Mucosa of stomach (tissue), 1 donor: ENCODE measurements around the gene CHMP6.

Experiments used
- H3K27me3 ChIP-seq: one replicate; pipeline ENCODE4 v1.7.0; 2013; ENCODE audit warnings: mild to moderate bottlenecking, low read length; ENCODE audit not compliant: control insufficient read depth, insufficient read depth
- H3K36me3 ChIP-seq: one replicate; pipeline ENCODE4 v1.7.0; 2013; ENCODE audit warnings: low read length; ENCODE audit not compliant: control insufficient read depth, insufficient read depth
- H3K4me1 ChIP-seq: one replicate; pipeline ENCODE4 v1.7.0; 2013; ENCODE audit warnings: mild to moderate bottlenecking, low read length; ENCODE audit not compliant: control insufficient read depth, insufficient read depth
- H3K4me3 ChIP-seq: one replicate; pipeline ENCODE4 v1.7.0; 2013; ENCODE audit warnings: low read length
- H3K9ac ChIP-seq: one replicate; pipeline ENCODE4 v1.7.0; 2013; ENCODE audit warnings: mild to moderate bottlenecking, low read length, moderate library complexity
- H3K9me3 ChIP-seq: one replicate; pipeline ENCODE4 v1.7.0; 2013; ENCODE audit warnings: mild to moderate bottlenecking, low read length, moderate library complexity; ENCODE audit not compliant: control insufficient read depth
- donor health status: Pancreatic carcinoma.

CHMP6 gene

GRCh38 chr17:81044764-81045589 lies 53.3 kb downstream of the CHMP6 start:
- Histone ChIP-seq H3K9me3 (no peaks in the 10 kb centered on the region), H3K4me1 (peaks cover 82% of the 10 kb centered on the region), H3K36me3 (no peaks in the 10 kb centered on the region), H3K4me3 (no peak overlapping the region), H3K27me3 (no peaks in the 10 kb centered on the region), H3K9ac (peak overlapping the region; percentile 36)

- peaks cover 82% of the 10 kb centered on the region for H3K4me1 ChIP-seq
- no peaks in the 10 kb centered on the region for H3K9me3 ChIP-seq
- no peak overlapping the region for H3K9ac ChIP-seq
- H3K36me3 ChIP-seq: no peaks in the 10 kb centered on the region
- H3K27me3 ChIP-seq: no peaks in the 10 kb centered on the region
- no peak overlapping the region for H3K4me3 ChIP-seq
Observed at GRCh38 chr17:81045590-81046095, 54.0 kb downstream of the CHMP6 start.

- no peak overlapping the region for H3K4me3 ChIP-seq
- H3K9me3 ChIP-seq: no peaks in the 10 kb centered on the region
- no peaks in the 10 kb centered on the region for H3K27me3 ChIP-seq
- peaks cover 82% of the 10 kb centered on the region for H3K4me1 ChIP-seq
- H3K36me3 ChIP-seq: no peaks in the 10 kb centered on the region
- peak overlapping the region; percentile 7 for H3K9ac ChIP-seq
Observed at GRCh38 chr17:81046132-81046769, 54.6 kb downstream of the CHMP6 start.

- Histone ChIP-seq H3K9me3 (no peaks in the 10 kb centered on the region), H3K36me3 (no peaks in the 10 kb centered on the region), H3K9ac (peak overlapping the region; percentile 7), H3K4me3 (no peak overlapping the region), H3K27me3 (no peaks in the 10 kb centered on the region), H3K4me1 (peaks cover 82% of the 10 kb centered on the region)
Observed at GRCh38 chr17:81046770-81047359, 55.2 kb downstream of the CHMP6 start.

DNA sequence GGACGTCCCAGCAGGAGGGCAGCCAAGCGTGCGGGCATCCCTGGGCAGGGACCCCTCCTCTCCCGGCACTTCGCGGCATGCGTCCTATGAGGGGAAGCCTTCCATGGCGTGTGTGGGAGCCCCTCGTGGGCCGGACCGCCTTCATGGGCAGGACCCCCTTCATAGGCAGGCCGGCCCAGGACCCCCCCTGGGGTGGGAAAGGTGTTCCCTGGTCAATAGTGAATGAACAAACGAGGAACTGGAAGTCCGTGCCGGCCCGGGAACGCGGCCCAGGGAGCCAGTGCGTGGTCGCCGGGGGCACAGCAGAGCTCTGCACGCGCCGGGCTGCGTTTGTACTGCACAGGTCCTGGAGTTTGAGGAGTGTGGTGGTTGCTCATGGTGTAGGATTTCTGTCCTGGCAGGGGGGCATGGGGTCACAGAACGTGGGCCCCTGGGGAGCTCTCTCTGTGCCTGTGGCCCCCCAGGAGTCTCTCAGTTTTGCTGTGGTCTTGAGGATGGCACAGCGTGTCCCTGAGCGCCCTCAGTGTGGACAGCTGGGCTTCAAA lies 57.3 kb downstream of the CHMP6 start:
- no peaks in the 10 kb centered on the region for H3K27me3 ChIP-seq

GRCh38 chr17:81049372-81049911 lies 57.8 kb downstream of the CHMP6 start:
- Histone ChIP-seq H3K4me1 (peaks cover 79% of the 10 kb centered on the region), H3K9ac (peak overlapping the region; percentile 51), H3K4me3 (no peak overlapping the region)

More for the DNA sequence above, 57.3 kb downstream of the CHMP6 start:
- Histone ChIP-seq H3K4me3 (no peak overlapping the region), H3K36me3 (no peaks in the 10 kb centered on the region), H3K9ac (no peak overlapping the region), H3K4me1 (peaks cover 84% of the 10 kb centered on the region), H3K9me3 (no peaks in the 10 kb centered on the region)

More at GRCh38 chr17:81049372-81049911, 57.8 kb downstream of the CHMP6 start:
- H3K36me3 ChIP-seq: no peaks in the 10 kb centered on the region
- H3K9me3 ChIP-seq: no peaks in the 10 kb centered on the region
- H3K27me3 ChIP-seq: no peaks in the 10 kb centered on the region
